ENCODE data around the gene MYL5.

DNA sequence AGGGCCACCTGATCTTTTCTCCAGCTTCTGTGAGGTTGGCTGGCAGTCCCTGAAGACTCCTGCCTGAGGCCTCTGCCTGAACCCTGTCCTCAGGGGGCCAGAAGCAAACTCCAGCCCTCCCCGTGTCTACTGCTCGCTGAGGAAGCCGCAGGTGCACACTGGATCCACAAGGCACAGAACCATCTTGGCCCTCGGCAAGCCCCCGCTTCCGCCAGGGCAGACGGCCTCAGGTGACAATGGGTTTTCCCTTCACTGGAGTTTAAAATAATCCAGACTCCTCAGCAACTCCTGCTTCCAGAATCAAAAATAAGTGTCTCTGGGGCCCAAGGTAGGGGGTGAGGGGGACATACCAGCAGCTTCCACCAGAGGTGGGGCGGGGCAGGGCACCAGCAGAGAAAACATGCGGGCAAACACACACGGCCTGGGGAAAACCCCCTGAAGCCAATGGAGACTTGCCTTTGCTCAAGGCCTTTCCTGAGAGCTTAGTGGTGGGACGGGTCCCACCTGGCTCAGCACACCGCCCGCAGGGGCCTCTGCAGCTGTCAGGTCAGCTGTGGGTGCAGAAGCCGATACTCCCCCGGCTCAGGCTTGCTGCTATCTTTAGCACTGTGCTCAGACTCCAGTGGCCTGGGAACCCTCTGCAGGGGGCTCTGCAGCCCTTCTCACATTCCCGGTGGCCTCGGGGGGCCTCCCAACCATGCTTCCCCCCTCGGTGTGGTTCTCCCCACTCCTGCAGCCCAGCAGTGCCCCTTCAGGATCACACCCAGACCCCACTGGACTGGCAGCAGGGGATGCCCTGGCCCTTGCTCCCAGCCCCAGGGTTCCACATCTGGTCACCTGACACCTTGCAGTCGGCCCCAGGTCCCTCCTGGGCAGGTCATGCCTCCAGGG is 1.9 kb downstream of the MYL5 start:
- TF ChIP-seq GATA2 (IDR thresholded peaks at IDR 0.05; ENCODE audit: low read depth, low read length) (no peak), GATA3 (IDR thresholded peaks at IDR 0.05; ENCODE audit: low read depth, low read length) (no peak)
